IMR-90 (cell line): ENCODE results near the gene DBF4B. TPM values are rescaled to one million over a fixed set of nuclear protein-coding genes. Genes with fewer than 3 reads are reported as not detected.

Experiments used
- ATAC-seq: fragments of 200-7000 bp; cut with Tn5 transposase; 2 replicates; pipeline ENCODE4 v1.9.1; 2020; ENCODE audit warnings: low read depth, mild to moderate bottlenecking, moderate library complexity
- BruUV-seq: library from RNA; stranded (reverse); fragments of 400-500 nt; replicated peaks from 2 replicates; lab custom pipeline; 2021; lab: Mats Ljungman, UMichigan
- CTCF ChIA-PET: fragments of 300-600 bp; formaldehyde crosslinking; extraction: SDS; loops from one replicate; lab custom pipeline; 2021; ENCODE audit warnings: antibody characterized with exemption; lab: Yijun Ruan, JAX
- POLR2A ChIA-PET: fragments of 300-600 bp; sonication (Branson Sonifier 250); formaldehyde crosslinking; loops from one replicate; lab custom pipeline; 2022; ENCODE audit warnings: antibody characterized with exemption; ENCODE audit not compliant: unreplicated experiment; lab: Charles Lee
- DNase-seq: peaks from one replicate; pipeline ENCODE4 v3.0.0; 2013
- H2AFZ ChIP-seq: replicated peaks from 2 replicates; pipeline ENCODE3; 2013; ENCODE audit warnings: low read length, mild to moderate bottlenecking; ENCODE audit not compliant: poor library complexity
- H2AK5ac ChIP-seq: 2 replicates; pipeline ENCODE4 v1.6.1; 2013; ENCODE audit warnings: low read depth, low read length, inconsistent platforms
- H2AK9ac ChIP-seq: replicated peaks from 2 replicates; pipeline ENCODE3; 2013; ENCODE audit warnings: mild to moderate bottlenecking, low read depth, low read length, moderate library complexity; ENCODE audit not compliant: poor library complexity
- H2BK120ac ChIP-seq: 2 replicates; pipeline ENCODE4 v1.6.1; 2013; ENCODE audit warnings: low read depth, low read length, inconsistent platforms
- H2BK15ac ChIP-seq: 3 replicates; pipeline ENCODE4 v1.6.1; 2013; ENCODE audit warnings: low read depth, low read length, inconsistent platforms
- H2BK20ac ChIP-seq: 2 replicates; pipeline ENCODE4 v1.6.1; 2013; ENCODE audit warnings: low read depth, mild to moderate bottlenecking, inconsistent platforms, low read length, moderate library complexity
- H2BK5ac ChIP-seq: 2 replicates; pipeline ENCODE4 v1.6.1; 2013; ENCODE audit warnings: mild to moderate bottlenecking, low read depth, low read length, inconsistent platforms; ENCODE audit not compliant: poor library complexity, severe bottlenecking
- H3K14ac ChIP-seq: replicated peaks from 2 replicates; pipeline ENCODE4 v1.6.1; 2013; ENCODE audit warnings: low read depth, low read length, inconsistent platforms
- H3K18ac ChIP-seq: 2 replicates; pipeline ENCODE4 v1.6.1; 2013; ENCODE audit warnings: low read depth, low read length, control low read depth
- H3K23ac ChIP-seq: 2 replicates; pipeline ENCODE4 v1.6.1; 2013; ENCODE audit warnings: low read depth, low read length, inconsistent platforms
- H3K27ac ChIP-seq: 2 replicates; pipeline ENCODE4 v1.5.1; 2013; ENCODE audit warnings: mild to moderate bottlenecking, control low read depth, low read length; ENCODE audit not compliant: insufficient read depth
- H3K27me3 ChIP-seq: 2 replicates; pipeline ENCODE4 v1.6.1; 2013; ENCODE audit warnings: low read length; ENCODE audit not compliant: control insufficient read depth, insufficient read depth
- H3K36me3 ChIP-seq: 2 replicates; pipeline ENCODE4 v1.6.1; 2013; ENCODE audit warnings: low read length, mixed read lengths; ENCODE audit not compliant: control insufficient read depth, insufficient read depth
- H3K4ac ChIP-seq: 2 replicates; pipeline ENCODE4 v1.6.1; 2013; ENCODE audit warnings: low read depth, low read length, inconsistent platforms
- H3K4me1 ChIP-seq: 2 replicates; pipeline ENCODE4 v1.6.1; 2013; ENCODE audit warnings: low read length, mixed read lengths; ENCODE audit not compliant: control insufficient read depth, insufficient read depth
- H3K4me2 ChIP-seq: 2 replicates; pipeline ENCODE4 v1.6.1; 2013; ENCODE audit warnings: low read depth, mild to moderate bottlenecking, control low read depth, low read length, moderate library complexity
- H3K4me3 ChIP-seq: 2 replicates; pipeline ENCODE4 v1.5.1; 2013; ENCODE audit warnings: low read depth, mild to moderate bottlenecking, control low read depth, low read length, moderate library complexity; ENCODE audit not compliant: insufficient read depth
- H3K56ac ChIP-seq: 2 replicates; pipeline ENCODE4 v1.6.1; 2013; ENCODE audit warnings: low read length, inconsistent platforms; ENCODE audit not compliant: insufficient read depth; ENCODE audit errors: extremely low read depth
- H3K79me1 ChIP-seq, 2 experiments: 2 replicates each; pipeline ENCODE4 v1.6.1; 2013; ENCODE audit warnings: low read length in 2 of 2, inconsistent platforms in 1 of 2, low read depth in 1 of 2
- H3K9ac ChIP-seq: 2 replicates; pipeline ENCODE4 v1.6.1; 2013; ENCODE audit warnings: low read depth, low read length, control low read depth
- H3K9me1 ChIP-seq: 2 replicates; pipeline ENCODE4 v1.6.1; 2013; ENCODE audit warnings: low read length, inconsistent platforms; ENCODE audit not compliant: insufficient read depth
- H3K9me3 ChIP-seq: 2 replicates; pipeline ENCODE4 v1.6.1; 2013; ENCODE audit warnings: low read length; ENCODE audit not compliant: control insufficient read depth, insufficient read depth
- H4K20me1 ChIP-seq: 2 replicates; pipeline ENCODE4 v1.6.1; 2013; ENCODE audit warnings: low read length, inconsistent platforms; ENCODE audit not compliant: insufficient read depth
- H4K5ac ChIP-seq: 2 replicates; pipeline ENCODE4 v1.6.1; 2013; ENCODE audit warnings: mild to moderate bottlenecking, low read depth, low read length, control low read depth
- H4K8ac ChIP-seq, 2 experiments: 2 replicates each; pipeline ENCODE4 v1.6.1; 2013; ENCODE audit warnings: low read depth in 2 of 2, low read length in 2 of 2, control low read depth in 1 of 2, inconsistent platforms in 1 of 2
- H4K91ac ChIP-seq: 2 replicates; pipeline ENCODE4 v1.6.1; 2013; ENCODE audit warnings: low read depth, low read length, inconsistent platforms; ENCODE audit not compliant: insufficient read depth
- BHLHE40 ChIP-seq: fragments of 150-350 bp; IDR thresholded peaks from 2 replicates; pipeline ENCODE4 v1.6.1; 2016; ENCODE audit warnings: mild to moderate bottlenecking, low read depth, low read length
- CEBPB ChIP-seq: IDR thresholded peaks from 2 replicates; pipeline ENCODE4 v1.6.1; 2012; ENCODE audit warnings: low read depth, low read length, improper control_type of control experiment
- CHD1 ChIP-seq: IDR thresholded peaks from 2 replicates; pipeline ENCODE4 v1.6.1; 2012; ENCODE audit warnings: low read depth, low read length, improper control_type of control experiment
- CTCF ChIP-seq: conservative IDR thresholded peaks from 2 replicates; pipeline ENCODE4 v1.5.1; 2012; ENCODE audit warnings: mild to moderate bottlenecking, low read depth, low read length, improper control_type of control experiment
- ELK1 ChIP-seq: fragments of 150-350 bp; IDR thresholded peaks from 2 replicates; pipeline ENCODE4 v1.6.1; 2016; ENCODE audit warnings: low read depth, mild to moderate bottlenecking, low read length, moderate library complexity, borderline replicate concordance
- FOS ChIP-seq: fragments of 150-350 bp; IDR thresholded peaks from 2 replicates; pipeline ENCODE4 v1.6.1; 2016; ENCODE audit warnings: low read depth, low read length
- MAFK ChIP-seq: IDR thresholded peaks from 2 replicates; pipeline ENCODE4 v1.6.1; 2012; ENCODE audit warnings: low read depth, low read length, improper control_type of control experiment
- MAZ ChIP-seq: IDR thresholded peaks from 2 replicates; pipeline ENCODE4 v1.6.1; 2012; ENCODE audit warnings: low read depth, mild to moderate bottlenecking, low read length, improper control_type of control experiment, moderate library complexity, borderline replicate concordance
- MXI1 ChIP-seq: IDR thresholded peaks from 2 replicates; pipeline ENCODE4 v1.6.1; 2012; ENCODE audit warnings: low read depth, mild to moderate bottlenecking, low read length, moderate library complexity, borderline replicate concordance
- NFE2L2 ChIP-seq: fragments of 150-350 bp; IDR thresholded peaks from 2 replicates; pipeline ENCODE4 v1.6.1; 2016; ENCODE audit warnings: low read depth, mild to moderate bottlenecking, low read length
- POLR2A ChIP-seq: IDR thresholded peaks from 2 replicates; pipeline ENCODE4 v1.6.1; 2012; ENCODE audit warnings: mild to moderate bottlenecking, low read depth, low read length
- RAD21 ChIP-seq: IDR thresholded peaks from 2 replicates; pipeline ENCODE4 v1.6.1; 2012; ENCODE audit warnings: low read length, improper control_type of control experiment
- RCOR1 ChIP-seq: IDR thresholded peaks from 2 replicates; pipeline ENCODE4 v1.6.1; 2012; ENCODE audit warnings: mild to moderate bottlenecking, low read length, improper control_type of control experiment; ENCODE audit not compliant: insufficient replicate concordance
- RFX5 ChIP-seq: IDR thresholded peaks from 2 replicates; pipeline ENCODE4 v1.8.0; 2012; ENCODE audit warnings: low read depth, mild to moderate bottlenecking, low read length, moderate library complexity
- SMC3 ChIP-seq: fragments of 150-350 bp; IDR thresholded peaks from 2 replicates; pipeline ENCODE4 v1.6.1; 2016; ENCODE audit warnings: low read depth, mild to moderate bottlenecking, antibody characterized with exemption, low read length, moderate library complexity
- USF2 ChIP-seq: fragments of 150-350 bp; IDR thresholded peaks from 2 replicates; pipeline ENCODE4 v1.6.1; 2017; ENCODE audit warnings: mild to moderate bottlenecking, antibody characterized with exemption, low read length, low read depth
- WGBS, 2 experiments: methylation state at CpG; one replicate each; pipeline versions ENCODE4 v1.1.5 to v1.1.7; 2013; ENCODE audit warnings: missing lambda C conversion rate in 2 of 2; ENCODE audit not compliant: insufficient read length in 1 of 2; ENCODE audit errors: extremely low coverage in 2 of 2; 5-methylcytosine and 5-hydroxymethylcytosine counted together
- dilution Hi-C: fragments of 300-500 bp; cut with HindIII; formaldehyde crosslinking; loops from one replicate; pipeline ENCODE4 v1.14.3; 2018; ENCODE audit warnings: low sequenced_read_pairs; ENCODE audit not compliant: unreplicated experiment
- in situ Hi-C: fragments of 300-500 bp; cut with MboI; formaldehyde crosslinking; loops from 3 replicates; pipeline ENCODE4 v1.14.3; 2019; ENCODE audit warnings: low sequenced_read_pairs, inconsistent platforms, mixed read lengths
- intact Hi-C: fragments of 100-400 bp; cut with micrococcal nuclease; formaldehyde crosslinking; loops from 2 replicates; pipeline ENCODE4 v1.10.0; 2022
- polyA plus RNA-seq, 3 experiments: library from polyadenylated mRNA; depleted of rRNA; stranded (reverse); fragments of >200 nt; gene quantifications; 2 replicates each; pipeline ENCODE4 v1.2.3, GENCODE V29; 2012; ENCODE audit warnings: low replicate concordance in 1 of 3
- total RNA-seq: library from RNA; depleted of rRNA; stranded (reverse); fragments of >200 nt; gene quantifications from 2 replicates; pipeline ENCODE4 v1.2.3, GENCODE V29; 2012

The DBF4B gene
- total and polyA plus RNA-seq, 2 of the 4 experiments (the other 2 are of a cell fraction) = 3.6 to 10.2 TPM

GRCh38 chr17:44745301-44745700 lies 36.8 kb downstream of the DBF4B start:
- Histone ChIP-seq H3K14ac (no peak overlapping the region), H3K27me3 (no peaks in the 10 kb centered on the region), H2AK5ac (no peak overlapping the region), H2BK15ac (no peak overlapping the region), H4K91ac (no peak overlapping the region), H4K20me1 (no peaks in the 10 kb centered on the region), H3K9me3 (no peaks in the 10 kb centered on the region), H2AK9ac (no peak overlapping the region), H3K9ac (no peak overlapping the region), H3K79me1 (no peaks in the 10 kb centered on the region), H4K8ac (no peak overlapping the region), H2AFZ (no peak overlapping the region), H3K23ac (no peak overlapping the region), H3K36me3 (peaks cover 6% of the 10 kb centered on the region; the same call in 1 of the 2 replicates), H3K9me1 (no peaks in the 10 kb centered on the region), H3K4me2 (no peak overlapping the region), H3K4me3 (no peak overlapping the region), H3K27ac (no peak overlapping the region), H3K4me1 (no peaks in the 10 kb centered on the region), H3K4ac (no peak overlapping the region), H4K5ac (no peak overlapping the region), H3K18ac (no peak overlapping the region), H2BK20ac (no peak overlapping the region), H2BK120ac (no peak overlapping the region), H2BK5ac (no peak overlapping the region), H3K56ac (no peak overlapping the region)
- TF ChIP-seq POLR2A (no peak), BHLHE40 (no peak), RAD21 (no peak), CEBPB (no peak), CHD1 (no peak), ELK1 (no peak), FOS (no peak), MAFK (no peak), RFX5 (no peak), SMC3 (no peak), USF2 (no peak), MAZ (no peak), RCOR1 (no peak), CTCF (no peak), NFE2L2 (no peak), MXI1 (no peak)
- ChIA-PET POLR2A (no interaction called here), CTCF (no interaction called here)
- ATAC-seq (no peak), DNase-seq (no peak)
- dilution Hi-C loops = no loop called here
- WGBS, 2 experiments = no CpG with 5 or more reads among the region's 1 CpG
- no TSS peak for BruUV-seq
- in situ Hi-C loops = no loop called here
- intact Hi-C loops = no loop called here
